Adipocyte (in vitro differentiated cells): ENCODE measurements around the gene KIF17.

ENCODE experiments used
- DNase-seq: peaks from one replicate; pipeline ENCODE4 v3.0.0-alpha.2; 2015; ENCODE audit warnings: low read depth
- H3K27me3 ChIP-seq: replicated peaks from 2 replicates; pipeline ENCODE4 v1.7.0; 2013; ENCODE audit warnings: mild to moderate bottlenecking, low read length, moderate library complexity; ENCODE audit not compliant: control insufficient read depth, insufficient read depth
- H3K36me3 ChIP-seq: 2 replicates; pipeline ENCODE4 v1.7.0; 2013; ENCODE audit warnings: low read length, mild to moderate bottlenecking, moderate library complexity; ENCODE audit not compliant: control insufficient read depth, insufficient read depth, severe bottlenecking
- H3K4me1 ChIP-seq: 2 replicates; pipeline ENCODE4 v1.7.0; 2013; ENCODE audit warnings: mild to moderate bottlenecking, low read length, moderate library complexity; ENCODE audit not compliant: control insufficient read depth, insufficient read depth
- H3K4me3 ChIP-seq: 2 replicates; pipeline ENCODE4 v1.7.0; 2013; ENCODE audit warnings: mild to moderate bottlenecking, low read length, moderate library complexity
- H3K9ac ChIP-seq: 2 replicates; pipeline ENCODE4 v1.7.0; 2013; ENCODE audit warnings: mild to moderate bottlenecking, low read length, moderate library complexity
- H3K9me3 ChIP-seq: 2 replicates; pipeline ENCODE4 v1.7.0; 2013; ENCODE audit warnings: mild to moderate bottlenecking, low read length, moderate library complexity; ENCODE audit not compliant: control insufficient read depth

Gene KIF17

GRCh38 chr1:20614131-20614579 is 103.7 kb downstream of the KIF17 start:
- H3K36me3 ChIP-seq, result no peaks in the 10 kb centered on the region
- peaks cover 24% of the 10 kb centered on the region for H3K4me1 ChIP-seq

More at GRCh38 chr1:20614131-20614579, 103.7 kb downstream of the KIF17 start:
- Histone ChIP-seq H3K9me3 (no peaks in the 10 kb centered on the region), H3K27me3 (no peaks in the 10 kb centered on the region), H3K4me3 (no peak overlapping the region), H3K9ac (peak overlapping the region; percentile 22)
- no peak for DNase-seq
